NCI-H146 treated with DMSO at 0.1 percent for 48 hours (cell line): ENCODE results near the gene TEKTIP1.
A peak's percentile ranks its signal among the peaks of the same experiment; 100 is the strongest.
"Not testable (repeated sequence)": the region's sequence is repeated elsewhere in the genome, so short reads cannot be mapped to it uniquely, and the experiment has no call there.

ENCODE experiments used
- DNase-seq: peaks from one replicate; lab custom pipeline; 2025; ENCODE audit not compliant: unreplicated experiment; lab: John Stamatoyannopoulos, UW

TEKTIP1 gene

DNA sequence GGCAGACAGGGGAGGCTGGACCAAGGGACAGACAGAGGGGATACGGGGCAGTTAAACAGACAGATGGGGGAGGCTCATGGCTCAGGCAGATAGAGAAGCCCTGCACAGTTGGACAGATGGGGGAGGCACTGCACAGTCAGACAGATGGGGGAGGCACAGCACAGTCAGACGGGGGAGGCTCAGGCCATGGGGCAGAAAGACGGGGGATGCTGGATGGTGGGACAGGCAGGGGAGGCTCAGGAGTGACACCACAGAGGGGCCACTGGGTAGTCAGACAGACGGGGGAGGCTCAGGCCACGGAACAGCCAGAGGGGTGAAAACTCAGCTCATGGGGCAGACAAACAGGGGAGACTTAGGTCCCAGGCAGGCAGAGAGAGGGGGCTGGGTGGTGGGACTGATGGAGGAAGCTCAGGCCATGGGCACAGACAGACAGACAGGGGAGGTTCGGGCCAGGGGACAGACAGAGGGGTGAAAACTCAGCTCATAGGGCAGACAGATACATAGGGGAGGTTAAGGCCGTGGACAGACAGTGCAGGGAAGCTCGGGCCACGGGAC lies 17.5 kb downstream of the TEKTIP1 start:
- no peak for DNase-seq

DNA sequence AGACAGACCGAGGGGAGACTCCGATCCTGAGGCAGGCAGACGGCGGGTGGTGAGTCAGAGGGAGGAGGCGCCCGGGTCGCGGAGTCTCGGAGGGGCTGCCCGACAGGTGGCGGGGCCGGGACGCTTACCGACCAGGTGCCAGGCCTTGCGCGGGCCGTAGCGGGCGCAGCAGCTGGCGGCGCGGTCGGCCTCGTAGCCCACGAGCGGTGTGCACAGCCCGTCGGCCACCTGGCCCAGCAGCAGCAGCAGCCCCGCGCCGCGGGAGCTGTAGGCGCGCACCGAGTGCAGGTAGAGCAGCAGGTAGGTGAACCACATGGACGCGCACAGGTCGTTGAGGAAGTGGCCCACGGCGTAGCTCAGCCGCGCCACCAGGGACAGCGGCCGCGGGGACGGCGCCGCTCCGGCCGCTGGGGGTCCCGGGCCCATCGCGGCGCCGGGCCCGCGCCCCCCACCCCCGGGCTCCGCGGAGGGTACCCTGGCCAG lies 18.0 kb downstream of the TEKTIP1 start:
- DNase-seq = no peak

DNA sequence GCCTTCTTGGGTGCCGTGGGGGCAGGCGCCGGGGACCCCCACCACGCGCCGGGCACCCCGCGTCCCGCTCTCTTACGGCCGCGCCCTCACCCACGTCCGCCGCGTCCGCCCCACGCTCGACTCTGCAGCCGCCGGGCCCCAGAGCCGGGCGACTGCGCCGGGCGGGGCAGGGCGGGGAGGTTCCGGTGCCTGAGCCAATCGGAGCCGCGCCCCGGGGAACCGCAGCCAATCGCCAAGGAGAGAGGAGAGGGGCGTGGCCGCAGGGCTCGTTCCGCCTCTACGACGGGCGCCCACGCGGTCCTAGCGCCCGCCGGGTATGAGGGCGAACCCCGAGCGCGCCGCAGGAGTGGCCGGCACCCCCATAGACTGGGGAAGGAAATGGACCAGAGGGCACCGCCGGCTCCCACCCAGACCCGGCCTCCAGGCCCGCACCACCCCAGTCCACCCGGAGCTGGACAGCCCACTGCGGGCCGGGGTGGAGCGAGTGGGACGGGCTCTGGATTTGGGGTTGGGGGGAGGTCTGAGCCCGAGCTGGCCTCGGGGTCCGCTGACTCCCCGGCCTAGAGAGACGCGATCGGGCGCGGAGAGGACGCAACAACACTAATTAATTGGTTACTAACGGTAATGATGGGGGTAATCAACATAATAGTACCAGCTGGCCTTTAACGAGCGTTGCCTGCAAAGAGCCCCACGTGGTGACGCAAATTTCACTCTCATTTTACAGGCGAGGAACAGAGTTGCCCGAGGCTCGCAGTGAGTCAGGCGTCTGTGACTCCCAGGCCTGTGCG lies 18.7 kb downstream of the TEKTIP1 start, which contains the start of gene MFSD12:
MFSD12 (minus strand) TSS at position 126 of the 788 bp plus-strand sequence. CDS start 183 bp downstream, outside the sequence.
- peak; percentile 71 for DNase-seq

DNA sequence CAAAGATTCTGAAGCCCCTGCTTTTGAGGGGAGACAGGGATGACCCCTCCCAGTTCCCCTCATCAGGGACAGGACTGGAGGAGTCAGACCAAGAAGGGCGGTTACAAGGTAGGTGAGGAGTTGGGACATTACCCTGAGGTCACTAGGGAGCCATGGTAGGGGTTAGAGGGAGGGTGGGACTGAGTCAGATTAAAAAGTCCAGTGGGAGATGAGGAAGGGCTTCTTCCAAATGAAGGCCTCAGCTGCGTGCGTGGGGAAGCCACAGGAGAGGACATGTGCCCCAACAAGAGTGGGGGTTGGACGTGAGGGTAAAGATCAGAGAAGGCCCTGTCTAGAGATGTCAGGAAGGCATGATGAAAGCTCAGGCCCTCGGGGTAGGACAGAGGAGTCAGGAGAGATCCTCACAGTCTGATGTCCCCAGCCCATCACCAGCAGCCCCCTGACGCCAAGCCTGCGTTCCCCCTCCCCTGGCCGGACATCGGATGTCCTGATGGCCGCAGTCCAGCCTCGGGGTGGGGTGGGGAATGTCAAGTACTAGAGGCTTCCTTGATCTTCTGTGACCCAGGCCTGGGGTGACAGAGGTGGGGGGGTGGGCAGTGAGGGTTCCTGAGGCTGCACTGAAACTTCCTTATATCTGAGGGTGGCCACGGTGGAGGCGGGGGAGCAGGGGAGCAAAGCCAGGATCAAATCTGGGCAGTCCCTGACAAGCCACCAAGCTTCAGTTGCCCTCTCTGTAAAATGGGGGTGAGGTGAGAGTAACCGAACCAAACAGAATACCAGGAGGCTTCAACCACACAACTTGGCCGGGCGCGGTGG lies 24.9 kb downstream of the TEKTIP1 start:
- DNase-seq = no peak

DNA sequence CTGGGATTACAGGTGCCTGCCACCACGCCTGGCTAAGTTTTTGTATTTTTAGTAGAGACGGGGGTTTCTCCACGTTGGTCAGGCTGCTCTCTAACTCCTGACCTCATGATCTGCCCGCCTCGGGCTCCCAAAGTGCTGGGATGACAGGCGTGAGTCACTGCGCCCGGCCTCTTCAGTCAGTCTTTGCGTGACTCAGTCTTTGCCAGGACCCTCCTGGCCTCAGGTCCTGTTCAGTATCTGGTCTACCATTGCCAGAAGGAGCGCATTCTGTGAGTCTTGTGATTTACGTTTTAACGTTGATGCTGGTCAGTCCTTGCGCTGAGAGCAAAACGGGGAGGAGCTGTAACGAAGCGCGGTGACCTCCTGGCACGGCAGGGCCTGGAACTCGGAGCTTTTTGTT lies 26.2 kb downstream of the TEKTIP1 start:
- DNase-seq = no peak

DNA sequence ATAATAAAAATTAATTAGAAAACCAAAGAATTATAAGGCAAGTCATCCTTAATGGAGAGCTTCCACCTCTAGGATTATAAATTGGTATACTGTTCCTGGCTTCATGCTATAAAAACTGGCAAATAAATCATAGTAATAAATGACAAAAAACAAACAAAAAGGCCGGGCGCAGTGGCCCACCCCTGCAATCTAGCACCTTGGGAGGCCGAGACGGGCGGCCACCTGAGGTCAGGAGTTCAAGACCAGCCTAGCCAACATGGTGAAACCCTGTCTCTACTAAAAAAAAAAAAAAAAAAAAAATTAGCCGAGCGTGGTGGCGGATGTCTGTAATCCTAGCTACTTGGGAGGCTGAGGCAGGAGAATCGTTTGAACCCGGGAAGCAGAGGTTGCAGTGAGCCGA lies 31.1 kb downstream of the TEKTIP1 start:
- DNase-seq = not testable (repeated sequence)

DNA sequence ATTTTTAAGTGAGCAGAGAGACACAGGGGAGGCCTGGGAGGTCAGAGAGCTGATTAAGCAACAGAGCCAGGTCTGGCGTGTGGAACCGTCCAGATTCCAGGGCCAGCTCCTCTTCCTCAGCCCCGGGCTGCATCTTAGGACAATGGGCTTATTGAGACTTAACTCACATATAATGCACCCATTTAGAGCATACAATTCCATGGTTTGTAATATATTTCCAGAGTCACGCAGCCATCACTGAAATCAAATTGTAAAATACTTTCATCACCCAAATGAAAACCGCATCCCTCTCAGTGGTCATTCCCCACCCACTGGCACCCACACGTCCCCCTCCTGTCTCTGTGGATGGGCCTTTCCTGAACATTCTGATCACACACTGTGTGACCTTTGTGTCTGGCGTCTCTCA lies 31.6 kb downstream of the TEKTIP1 start:
- DNase-seq = no peak

DNA sequence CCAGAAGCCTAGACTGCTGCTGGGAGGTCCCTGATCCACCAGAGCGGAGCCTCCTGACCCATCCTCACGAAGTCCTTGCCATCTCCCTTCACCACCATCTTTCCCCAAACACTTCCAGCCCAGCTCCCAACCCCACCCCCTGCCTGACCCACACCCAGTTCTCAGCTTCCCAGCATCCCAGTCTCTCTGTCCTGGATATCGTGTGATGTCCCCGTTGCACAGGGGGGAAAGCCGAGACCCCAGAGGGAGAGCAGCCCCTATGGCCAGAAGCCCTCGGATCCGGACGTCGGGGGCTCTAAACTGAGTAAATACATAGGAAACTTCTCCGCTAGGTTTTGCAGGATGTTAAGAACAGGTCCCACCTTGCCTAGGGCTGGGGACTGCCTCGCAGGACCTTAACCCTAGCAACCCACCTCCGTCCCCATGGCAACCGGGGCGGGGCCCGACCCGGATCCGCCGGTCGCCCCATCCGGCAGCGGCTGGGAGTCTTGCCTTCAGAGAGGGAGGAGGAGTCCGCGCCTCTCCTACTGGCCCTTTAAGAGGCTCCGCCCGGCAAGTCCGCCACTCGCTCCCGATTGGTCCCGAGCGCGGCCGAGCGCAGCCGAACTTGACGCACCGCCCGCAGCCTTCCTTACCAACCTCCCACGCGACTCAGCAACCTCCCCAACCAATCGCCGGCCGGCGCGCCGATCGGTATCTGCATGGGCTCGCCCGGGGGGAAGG lies 33.3 kb downstream of the TEKTIP1 start:
- DNase-seq = peak; percentile 91

DNA sequence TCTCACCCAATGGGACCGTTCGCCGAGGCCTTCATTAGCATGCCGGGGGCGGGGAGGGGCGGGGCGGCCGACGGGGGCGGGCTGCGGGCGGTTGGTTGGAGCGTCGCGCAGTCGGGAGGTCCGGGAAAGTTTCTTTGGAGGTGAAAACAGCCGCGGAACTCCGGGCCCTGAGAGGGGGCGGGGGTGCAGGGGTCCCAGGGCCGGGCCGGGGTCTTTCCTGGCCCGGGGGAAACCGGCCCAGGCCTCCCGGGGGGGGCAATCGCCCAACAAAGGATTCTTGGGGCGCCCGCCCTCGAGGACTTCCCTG lies 33.8 kb downstream of the TEKTIP1 start, which contains the start of gene HMG20B:
HMG20B (plus strand) TSS at position 90 of the 307 bp plus-strand sequence. CDS start 366 bp downstream, outside the sequence.
- DNase-seq = no peak

DNA sequence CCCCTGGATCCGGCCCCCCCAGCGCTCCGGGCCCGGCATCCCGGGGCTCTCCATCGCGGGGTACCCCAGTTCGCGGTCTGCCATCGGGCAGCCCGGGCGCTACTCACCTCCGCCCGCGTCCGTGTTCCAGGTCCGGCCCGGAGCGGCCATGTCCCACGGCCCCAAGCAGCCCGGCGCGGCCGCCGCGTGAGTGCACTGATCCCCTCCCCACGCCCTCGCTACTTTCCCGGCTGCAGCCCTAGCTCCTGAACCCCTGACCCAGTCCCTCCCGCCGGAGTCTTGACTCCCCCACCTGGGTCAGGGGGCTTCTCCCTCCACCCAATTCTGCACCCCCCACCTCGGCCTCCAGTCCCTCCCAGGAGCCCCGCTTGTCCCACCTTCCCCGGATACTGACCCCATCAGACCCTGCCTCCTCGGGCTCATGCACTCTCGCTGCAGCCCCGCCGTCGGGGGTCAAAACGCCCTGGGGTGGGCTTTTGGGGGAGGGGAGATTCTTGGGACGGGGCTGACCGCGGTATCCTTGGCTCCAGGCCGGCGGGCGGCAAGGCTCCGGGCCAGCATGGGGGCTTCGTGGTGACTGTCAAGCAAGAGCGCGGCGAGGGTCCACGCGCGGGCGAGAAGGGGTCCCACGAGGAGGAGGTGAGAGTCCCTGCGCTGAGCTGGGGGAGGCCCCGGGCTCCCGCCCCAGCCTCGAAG lies 34.3 kb downstream of the TEKTIP1 start:
- no peak for DNase-seq

DNA sequence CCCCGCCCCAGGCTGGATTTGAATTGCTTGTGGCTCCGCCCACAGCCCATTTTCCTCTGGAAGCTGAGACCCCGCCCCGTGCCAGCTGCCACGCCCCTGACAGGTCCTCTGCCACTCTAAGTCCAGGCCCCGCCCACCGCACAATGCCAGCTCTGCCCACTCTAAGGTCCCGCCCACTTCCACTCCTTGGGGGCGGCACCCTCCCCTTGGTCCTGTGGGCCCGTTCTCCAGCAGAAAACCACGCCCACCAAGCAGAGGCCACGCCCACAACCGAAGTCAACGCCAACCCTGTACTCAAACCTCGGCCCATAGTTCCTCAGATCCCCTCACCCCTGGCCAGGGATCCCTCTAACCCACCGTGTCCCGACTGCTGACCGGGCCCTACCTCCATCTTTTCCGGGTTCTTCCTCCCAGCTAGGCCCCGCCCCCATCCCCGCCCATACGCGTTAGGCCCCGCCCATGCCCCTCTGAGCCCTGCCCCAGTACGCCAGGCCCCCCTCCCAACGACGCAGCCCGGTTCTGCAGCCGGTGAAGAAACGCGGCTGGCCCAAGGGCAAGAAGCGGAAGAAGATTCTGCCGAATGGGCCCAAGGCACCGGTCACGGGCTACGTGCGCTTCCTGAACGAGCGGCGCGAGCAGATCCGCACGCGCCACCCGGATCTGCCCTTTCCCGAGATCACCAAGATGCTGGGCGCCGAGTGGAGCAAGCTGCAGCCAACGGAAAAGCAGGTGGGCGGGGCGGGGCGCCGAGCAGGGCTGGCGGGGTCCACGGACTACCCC lies 35.1 kb downstream of the TEKTIP1 start:
- DNase-seq = peak; percentile 13

DNA sequence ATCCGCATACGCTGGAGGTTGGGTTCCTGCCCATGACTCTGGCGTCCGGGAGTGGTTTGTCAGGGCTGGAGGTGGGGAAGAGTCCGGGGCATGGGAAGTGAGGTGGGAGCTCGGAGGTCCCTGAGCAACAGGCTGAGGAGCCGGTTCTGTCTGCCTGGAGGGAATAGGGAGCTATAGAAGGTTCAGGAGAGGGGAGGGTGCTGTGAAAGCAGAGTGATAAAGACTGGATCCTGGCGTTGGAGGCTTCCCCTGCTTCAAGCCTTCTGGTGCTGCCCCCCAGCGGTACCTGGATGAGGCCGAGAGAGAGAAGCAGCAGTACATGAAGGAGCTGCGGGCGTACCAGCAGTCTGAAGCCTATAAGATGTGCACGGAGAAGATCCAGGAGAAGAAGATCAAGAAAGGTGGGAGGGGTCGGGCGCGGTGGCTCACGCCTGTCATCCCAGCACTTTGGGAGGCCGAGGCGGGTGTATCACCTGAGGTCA lies 36.3 kb downstream of the TEKTIP1 start:
- no peak for DNase-seq

DNA sequence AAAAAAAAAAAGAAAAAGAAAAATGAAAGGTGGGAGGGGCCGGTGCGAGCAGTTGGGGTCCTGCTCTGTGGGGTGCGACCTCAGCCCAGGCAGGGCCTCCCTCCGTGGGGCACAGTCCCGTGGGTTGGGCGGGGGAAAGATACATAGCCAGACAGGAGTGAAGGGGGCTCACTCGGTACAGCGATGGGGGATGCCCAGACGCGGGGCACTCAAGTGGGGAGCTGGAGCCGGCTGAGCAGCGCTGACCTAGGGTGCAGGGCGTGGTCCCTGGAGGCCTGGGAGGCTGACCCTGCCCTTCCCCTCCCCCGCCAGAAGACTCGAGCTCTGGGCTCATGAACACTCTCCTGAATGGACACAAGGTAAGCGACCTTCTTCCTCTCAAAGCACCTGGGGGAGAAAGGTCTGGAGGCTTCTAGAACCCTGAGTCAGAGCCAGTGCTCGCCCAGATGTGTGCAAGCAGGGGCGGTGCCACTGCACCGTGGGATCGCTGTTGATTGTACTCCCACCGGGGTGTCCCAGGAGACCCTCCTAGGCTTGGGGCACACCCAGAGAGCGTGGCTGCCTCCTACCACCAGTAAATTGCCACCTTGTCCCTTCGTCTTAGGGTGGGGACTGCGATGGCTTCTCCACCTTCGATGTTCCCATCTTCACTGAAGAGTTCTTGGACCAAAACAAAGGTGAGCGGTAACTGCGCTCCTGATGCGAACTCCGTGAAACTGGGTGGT lies 37.1 kb downstream of the TEKTIP1 start:
- DNase-seq = no peak

DNA sequence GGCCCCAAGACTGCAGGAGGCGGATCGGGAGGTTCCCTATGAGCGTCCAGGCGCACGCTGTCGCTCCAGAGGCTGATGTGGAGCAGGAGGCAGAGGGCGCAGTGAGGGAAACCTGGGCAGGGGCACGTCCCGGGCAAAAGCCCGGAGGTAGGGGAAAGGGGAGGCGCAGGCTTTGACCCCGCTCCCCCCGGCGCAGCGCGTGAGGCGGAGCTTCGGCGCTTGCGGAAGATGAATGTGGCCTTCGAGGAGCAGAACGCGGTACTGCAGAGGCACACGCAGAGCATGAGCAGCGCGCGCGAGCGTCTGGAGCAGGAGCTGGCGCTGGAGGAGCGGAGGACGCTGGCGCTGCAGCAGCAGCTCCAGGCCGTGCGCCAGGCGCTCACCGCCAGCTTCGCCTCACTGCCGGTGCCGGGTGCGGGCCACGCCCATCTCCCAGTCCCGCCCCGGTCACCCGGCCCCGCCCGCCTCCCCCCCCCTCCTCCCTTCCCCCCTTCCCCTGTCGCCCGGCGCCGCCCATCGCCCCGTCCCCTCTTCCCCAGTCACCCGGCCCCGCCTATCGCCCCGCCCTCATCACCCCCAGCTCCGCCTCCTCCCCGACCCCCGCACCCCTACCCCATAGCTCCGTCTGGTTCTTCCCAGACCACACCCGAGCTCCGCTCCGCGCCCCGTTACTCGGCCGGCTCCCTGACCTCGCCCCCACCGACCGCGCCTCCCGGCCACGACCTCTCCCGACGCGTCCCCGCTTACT lies 37.9 kb downstream of the TEKTIP1 start:
- DNase-seq = no peak

DNA sequence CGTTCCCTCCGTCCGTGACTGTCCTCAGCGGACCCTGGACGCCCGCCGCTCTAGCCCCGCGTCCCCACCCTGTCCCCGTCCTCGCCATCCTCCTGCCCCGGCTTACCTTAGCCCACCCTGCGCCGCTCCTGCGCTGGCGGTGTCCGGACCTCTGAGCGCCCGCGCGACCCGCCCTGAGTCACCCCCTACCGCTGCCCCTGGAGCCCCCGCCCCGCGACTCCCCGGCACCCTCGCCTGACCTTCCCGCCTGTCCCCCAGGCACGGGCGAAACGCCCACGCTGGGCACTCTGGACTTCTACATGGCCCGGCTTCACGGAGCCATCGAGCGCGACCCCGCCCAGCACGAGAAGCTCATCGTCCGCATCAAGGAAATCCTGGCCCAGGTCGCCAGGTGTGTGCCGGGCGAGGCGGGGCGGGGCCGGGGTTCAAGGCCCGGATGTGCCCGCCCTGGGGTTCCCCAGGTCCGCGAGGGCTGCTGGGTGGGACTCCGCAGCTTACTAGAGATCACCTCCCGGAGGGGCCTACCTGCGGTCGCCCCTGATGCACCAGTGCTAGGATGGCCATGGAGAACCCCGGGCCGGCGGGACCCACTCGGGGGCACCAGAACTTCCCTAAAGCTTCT lies 38.9 kb downstream of the TEKTIP1 start:
- no peak for DNase-seq

DNA sequence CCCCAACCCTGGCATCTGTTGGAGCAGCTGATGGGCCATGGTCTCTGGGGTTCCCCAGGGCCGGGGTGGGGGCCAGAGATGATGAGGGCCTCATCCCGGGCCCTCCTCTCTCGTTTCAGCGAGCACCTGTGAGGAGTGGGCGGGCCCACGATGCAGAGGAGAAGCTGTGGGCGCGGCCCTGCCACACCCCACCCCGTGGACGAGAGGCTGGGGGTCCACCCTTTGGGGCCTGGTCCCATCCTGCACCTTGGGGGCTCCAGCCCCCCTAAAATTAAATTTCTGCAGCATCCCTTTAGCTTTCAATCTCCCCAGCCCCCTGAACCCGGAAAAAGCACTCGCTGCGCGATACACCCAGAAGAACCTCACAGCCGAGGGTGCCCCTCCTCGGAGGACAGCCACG lies 39.4 kb downstream of the TEKTIP1 start:
- no peak for DNase-seq

DNA sequence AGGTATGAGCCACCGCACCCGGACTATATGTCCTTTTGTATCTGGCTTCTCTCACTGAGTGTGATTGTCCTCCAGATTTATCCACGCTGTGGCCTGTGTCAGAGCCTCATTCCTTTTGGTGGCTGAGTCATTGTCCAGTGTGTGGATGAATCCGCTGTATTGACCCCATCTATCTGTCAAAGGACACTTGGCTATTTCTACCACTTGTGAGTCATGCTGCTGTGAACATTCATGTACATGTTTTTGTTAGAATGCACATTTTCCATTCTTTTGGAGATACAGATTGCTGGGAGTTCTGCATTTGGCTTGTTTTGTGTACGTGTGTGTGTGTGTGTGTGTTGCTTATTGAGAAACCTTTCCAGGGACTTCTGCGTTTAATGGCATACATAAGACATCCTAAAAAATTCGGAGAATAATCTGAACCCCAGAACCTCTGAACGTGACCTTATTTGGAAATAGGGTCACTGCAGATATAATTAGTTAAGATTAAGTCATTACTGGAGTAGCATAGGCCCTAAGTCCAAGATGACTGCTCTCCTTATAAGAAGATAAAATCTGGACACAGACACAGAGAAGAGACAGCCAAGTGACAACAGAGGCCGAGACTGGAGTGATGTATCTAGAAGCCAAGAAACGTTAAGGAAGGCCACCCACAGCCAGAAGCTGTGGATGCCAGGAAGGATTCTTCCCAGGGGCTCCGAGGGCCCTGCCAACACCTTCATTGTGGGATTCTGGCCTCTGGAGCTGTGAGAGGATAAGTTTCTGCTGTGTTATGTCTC lies 41.4 kb downstream of the TEKTIP1 start:
- DNase-seq = no peak
